Neuronal stem cell (in vitro differentiated cells): Measurements from ENCODE around the gene ZSCAN21.

ENCODE experiments used
- DNase-seq: peaks from one replicate; pipeline ENCODE4 v3.0.0-alpha.2; 2013; ENCODE audit warnings: low spot score
- H2AFZ ChIP-seq: one replicate; pipeline ENCODE4 v1.6.1; 2013; ENCODE audit warnings: mild to moderate bottlenecking, low read length, inconsistent platforms
- H2AK5ac ChIP-seq: 2 replicates; pipeline ENCODE4 v1.6.1; 2013; ENCODE audit warnings: low read depth, mild to moderate bottlenecking, inconsistent platforms, low read length, moderate library complexity, mixed read lengths
- H2BK120ac ChIP-seq: 2 replicates; pipeline ENCODE4 v1.6.1; 2013; ENCODE audit warnings: low read depth, mild to moderate bottlenecking, inconsistent platforms, low read length, moderate library complexity, mixed read lengths
- H2BK12ac ChIP-seq: one replicate; pipeline ENCODE4 v1.6.1; 2013; ENCODE audit warnings: low read length, inconsistent platforms
- H2BK15ac ChIP-seq: 2 replicates; pipeline ENCODE4 v1.6.1; 2013; ENCODE audit warnings: mild to moderate bottlenecking, low read length, inconsistent platforms, mixed read lengths
- H2BK5ac ChIP-seq: one replicate; pipeline ENCODE4 v1.6.1; 2013; ENCODE audit warnings: inconsistent platforms, mild to moderate bottlenecking, low read length, moderate library complexity
- H3K14ac ChIP-seq: one replicate; pipeline ENCODE4 v1.6.1; 2013; ENCODE audit warnings: low read length, inconsistent platforms
- H3K18ac ChIP-seq: 2 replicates; pipeline ENCODE4 v1.6.1; 2013; ENCODE audit warnings: low read length, inconsistent platforms
- H3K23ac ChIP-seq: 2 replicates; pipeline ENCODE4 v1.6.1; 2013; ENCODE audit warnings: low read depth, mild to moderate bottlenecking, mixed read lengths, low read length, inconsistent platforms; ENCODE audit not compliant: poor library complexity
- H3K27ac ChIP-seq: replicated peaks from 3 replicates; pipeline ENCODE4 v1.5.1; 2013; ENCODE audit warnings: low read length, inconsistent platforms
- H3K27me3 ChIP-seq, 3 experiments: 2 replicates each; pipeline ENCODE4 v1.6.1; 2013; ENCODE audit warnings: low read length in 3 of 3, mild to moderate bottlenecking in 2 of 3, inconsistent platforms in 1 of 3, low read depth in 1 of 3, mixed read lengths in 1 of 3, moderate library complexity in 1 of 3; ENCODE audit not compliant: control insufficient read depth in 3 of 3, insufficient read depth in 3 of 3
- H3K36me3 ChIP-seq, 2 donors: replicated peaks in 1 of 2; 2 replicates each; pipeline ENCODE4 v1.6.1; 2013; ENCODE audit warnings: low read length in 2 of 2; ENCODE audit not compliant: control insufficient read depth in 2 of 2, insufficient read depth in 2 of 2
- H3K4ac ChIP-seq: 2 replicates; pipeline ENCODE4 v1.6.1; 2013; ENCODE audit warnings: inconsistent platforms, mild to moderate bottlenecking, low read length, moderate library complexity
- H3K4me1 ChIP-seq, 2 donors: 1 replicate in 1 of 2; 2 replicates in 1 of 2; pipeline ENCODE4 v1.6.1; 2013; ENCODE audit warnings: low read length in 2 of 2, low read depth in 1 of 2; ENCODE audit not compliant: control insufficient read depth in 2 of 2, insufficient read depth in 1 of 2
- H3K4me2 ChIP-seq: one replicate; pipeline ENCODE4 v1.6.1; 2013; ENCODE audit warnings: mild to moderate bottlenecking, low read length, inconsistent platforms; ENCODE audit not compliant: insufficient read depth, poor library complexity, severe bottlenecking
- H3K4me3 ChIP-seq, 2 donors: 2 replicates each; pipeline ENCODE4 v1.5.1; 2013; ENCODE audit warnings: low read length in 2 of 2, mild to moderate bottlenecking in 2 of 2, inconsistent platforms in 1 of 2, moderate library complexity in 1 of 2
- H3K79me1 ChIP-seq: one replicate; pipeline ENCODE4 v1.6.1; 2013; ENCODE audit warnings: low read depth, mild to moderate bottlenecking, inconsistent platforms, low read length, moderate library complexity
- H3K9ac ChIP-seq: one replicate; pipeline ENCODE4 v1.6.1; 2013; ENCODE audit warnings: mild to moderate bottlenecking, low read depth, low read length, inconsistent platforms; ENCODE audit not compliant: poor library complexity
- H3K9me3 ChIP-seq, 2 donors: replicated peaks in 1 of 2; 2 replicates each; pipeline versions ENCODE3 to v1.6.1; 2013; ENCODE audit warnings: low read length in 2 of 2, mild to moderate bottlenecking in 2 of 2, inconsistent platforms in 1 of 2, low read depth in 1 of 2, mixed read lengths in 1 of 2, moderate library complexity in 1 of 2; ENCODE audit not compliant: control insufficient read depth in 2 of 2, insufficient read depth in 1 of 2
- H4K8ac ChIP-seq: one replicate; pipeline ENCODE4 v1.6.1; 2013; ENCODE audit warnings: low read depth, mild to moderate bottlenecking, inconsistent platforms, low read length, moderate library complexity
- H4K91ac ChIP-seq: one replicate; pipeline ENCODE4 v1.6.1; 2013; ENCODE audit warnings: low read length, low read depth, mild to moderate bottlenecking, inconsistent platforms; ENCODE audit not compliant: poor library complexity
- WGBS, 2 donors: extraction: QIAGEN DNeasy Blood & Tissue Kit; methylation state at CpG; one replicate each; pipeline ENCODE4 v1.1.7; 2013; ENCODE audit warnings: missing lambda C conversion rate in 2 of 2, mixed read lengths in 1 of 2; ENCODE audit not compliant: insufficient read length in 2 of 2, insufficient replicate concordance in 1 of 2; ENCODE audit errors: extremely low coverage in 2 of 2; 5-methylcytosine and 5-hydroxymethylcytosine counted together

ZSCAN21 gene

GRCh38 chr7:100075418-100075817 lies 25.8 kb downstream of the ZSCAN21 start:
- no peak overlapping the region for H3K23ac ChIP-seq
- WGBS, 2 donors, result no CpG with 5 or more reads among the region's 6 CpGs
- H4K8ac ChIP-seq, result no peak overlapping the region
- peaks cover 79 to 99% of the 10 kb centered on the region in 2 donors for H3K36me3 ChIP-seq
- H3K4me2 ChIP-seq, result no peak overlapping the region
- H3K79me1 ChIP-seq, result peaks cover 7% of the 10 kb centered on the region
- H2AK5ac ChIP-seq, result no peak overlapping the region
- DNase-seq, result no peak
- H2AFZ ChIP-seq, result no peak overlapping the region
- peaks cover 1 to 5% of the 10 kb centered on the region in 2 donors for H3K4me1 ChIP-seq
- H3K14ac ChIP-seq, result no peak overlapping the region
- H3K18ac ChIP-seq, result no peak overlapping the region
- no peak overlapping the region for H2BK120ac ChIP-seq
- H2BK15ac ChIP-seq, result no peak overlapping the region
- H3K9ac ChIP-seq, result no peak overlapping the region
- H2BK12ac ChIP-seq, result no peak overlapping the region
- H3K4ac ChIP-seq, result no peak overlapping the region
- no peak overlapping the region for H3K4me3 ChIP-seq
- peaks cover 67 to 88% of the 10 kb centered on the region in 2 donors for H3K9me3 ChIP-seq
- H3K27me3 ChIP-seq, result no peaks in the 10 kb centered on the region
- no peak overlapping the region for H2BK5ac ChIP-seq
- no peak overlapping the region for H3K27ac ChIP-seq
- H4K91ac ChIP-seq, result no peak overlapping the region

GRCh38 chr7:100077205-100077604 lies 27.6 kb downstream of the ZSCAN21 start:
- Histone ChIP-seq H2AK5ac (no peak overlapping the region), H3K36me3 (peaks cover 61 to 81% of the 10 kb centered on the region in 2 donors), H3K27me3 (no peaks in the 10 kb centered on the region), H2BK15ac (no peak overlapping the region), H3K9ac (no peak overlapping the region), H4K8ac (no peak overlapping the region), H3K4me3 (no peak overlapping the region), H3K4me1 (peaks cover 1 to 6% of the 10 kb centered on the region in 2 donors), H2BK12ac (no peak overlapping the region), H3K9me3 (peaks cover 50 to 70% of the 10 kb centered on the region in 2 donors), H3K79me1 (peaks cover 9% of the 10 kb centered on the region), H3K18ac (no peak overlapping the region), H4K91ac (no peak overlapping the region), H3K23ac (no peak overlapping the region), H3K14ac (no peak overlapping the region), H2AFZ (no peak overlapping the region), H2BK5ac (no peak overlapping the region), H3K4me2 (no peak overlapping the region), H3K4ac (no peak overlapping the region), H3K27ac (no peak overlapping the region), H2BK120ac (no peak overlapping the region)
- no peak for DNase-seq
- no CpG with 5 or more reads among the region's 4 CpGs for WGBS, 2 donors

- H4K91ac ChIP-seq, result no peak overlapping the region
- no peak overlapping the region for H3K23ac ChIP-seq
- H3K4me2 ChIP-seq, result no peak overlapping the region
- H3K9me3 ChIP-seq, result peaks cover 33 to 51% of the 10 kb centered on the region in 2 donors
- no peak overlapping the region for H2BK12ac ChIP-seq
- H3K18ac ChIP-seq, result no peak overlapping the region
- no peak overlapping the region for H2BK5ac ChIP-seq
- no peak overlapping the region for H2AK5ac ChIP-seq
- peaks cover 9% of the 10 kb centered on the region for H3K79me1 ChIP-seq
- H2BK15ac ChIP-seq, result no peak overlapping the region
- no peak overlapping the region for H2BK120ac ChIP-seq
- no peaks in the 10 kb centered on the region for H3K27me3 ChIP-seq
- H2AFZ ChIP-seq, result no peak overlapping the region
- peaks cover 3 to 11% of the 10 kb centered on the region in 2 donors for H3K4me1 ChIP-seq
- H3K27ac ChIP-seq, result no peak overlapping the region
- no peak overlapping the region for H3K14ac ChIP-seq
- peak overlapping the region in 1 of 2 donors; percentile 13 for H3K4me3 ChIP-seq
- peaks cover 45 to 62% of the 10 kb centered on the region in 2 donors for H3K36me3 ChIP-seq
- no peak overlapping the region for H3K9ac ChIP-seq
- no peak overlapping the region for H4K8ac ChIP-seq
- WGBS, 2 donors, result no CpG with 5 or more reads among the region's 7 CpGs
- no peak overlapping the region for H3K4ac ChIP-seq
- no peak for DNase-seq
These were observed 29.5 kb downstream of the ZSCAN21 start for GRCh38 chr7:100079024-100079560.

GRCh38 chr7:100080907-100081534 lies 31.4 kb downstream of the ZSCAN21 start:
- Histone ChIP-seq H3K79me1 (peaks cover 7% of the 10 kb centered on the region), H4K91ac (peak overlapping the region; percentile 94), H3K14ac (no peak overlapping the region), H2AFZ (peak overlapping the region; percentile 78), H3K36me3 (peaks cover 26 to 43% of the 10 kb centered on the region in 2 donors), H3K4me1 (peaks cover 3 to 11% of the 10 kb centered on the region in 2 donors), H2BK5ac (no peak overlapping the region), H3K4me2 (peak overlapping the region; percentile 46), H3K23ac (peak overlapping the region; percentile 100), H3K18ac (peak overlapping the region; percentile 98), H3K4ac (peak overlapping the region; percentile 70), H3K4me3 (peak overlapping the region; percentile 99 to 100), H2BK15ac (peak overlapping the region; percentile 88), H3K9ac (peak overlapping the region; percentile 95), H3K27ac (no peak overlapping the region), H2BK120ac (peak overlapping the region; percentile 97), H2BK12ac (no peak overlapping the region), H4K8ac (no peak overlapping the region), H2AK5ac (peak overlapping the region; percentile 89), H3K9me3 (peaks cover 19 to 33% of the 10 kb centered on the region in 2 donors), H3K27me3 (peaks cover 0 to 2% (median 0%) of the 10 kb centered on the region in 3 experiments)
- WGBS, 2 donors, result no CpG with 5 or more reads among the region's 34 CpGs
- DNase-seq, result no peak
